Right renal cortex interstitium (tissue), 3 donors: ENCODE data around the gene UBA3. TPM values are rescaled to one million over a fixed set of nuclear protein-coding genes. Genes with fewer than 3 reads are reported as not detected.

Experiments
- DNase-seq, 3 donors: peaks; one replicate each; pipeline ENCODE4 v3.0.0-alpha.2; 2013; ENCODE audit warnings: low read depth in 3 of 3, low spot score in 2 of 3
- polyA plus RNA-seq, 3 donors: library from polyadenylated mRNA; unstranded; fragments of 120-200 nt; gene quantifications; one replicate each; pipeline ENCODE4 v1.2.1, GENCODE V29; 2013; ENCODE audit not compliant: insufficient read length in 3 of 3

Gene UBA3
- polyA plus RNA-seq, 3 donors: 71.4 to 77.5 (median 76.3) TPM

- no peak for DNase-seq
These were observed 651 bp downstream of the UBA3 start for GRCh38 chr3:69079269-69080159.

- no peak for DNase-seq
These were observed 7.2 kb downstream of the UBA3 start for GRCh38 chr3:69072928-69073327.

GRCh38 chr3:69066121-69066520 is 14.0 kb downstream of the UBA3 start:
- no peak for DNase-seq

GRCh38 chr3:69065318-69065964 is 14.7 kb downstream of the UBA3 start:
- no peak for DNase-seq

- no peak for DNase-seq
These were observed 16.5 kb downstream of the UBA3 start for GRCh38 chr3:69063636-69064035.

GRCh38 chr3:69059688-69060087 is 20.5 kb downstream of the UBA3 start:
- DNase-seq: no peak

GRCh38 chr3:69058947-69059224 is 21.3 kb downstream of the UBA3 start:
- DNase-seq: no peak

GRCh38 chr3:69058180-69058946 is 21.8 kb downstream of the UBA3 start:
- DNase-seq: no peak

- DNase-seq: no peak
These were observed 27.7 kb downstream of the UBA3 start for GRCh38 chr3:69052472-69052898.

GRCh38 chr3:69051756-69052471 is 28.3 kb downstream of the UBA3 start, which contains the start of gene TMF1:
Gene TMF1 (minus strand): TSS chr3:69052333. CDS start chr3:69052086, 247 bp downstream.
- peak; percentile 97 to 99 (median 98) for DNase-seq

- no peak for DNase-seq
These were observed 31.2 kb downstream of the UBA3 start for GRCh38 chr3:69048990-69049389.

- no peak for DNase-seq
These were observed 35.6 kb downstream of the UBA3 start for GRCh38 chr3:69044608-69045007.

- no peak for DNase-seq
These were observed 46.7 kb downstream of the UBA3 start for GRCh38 chr3:69033470-69033869.

GRCh38 chr3:69032737-69033136 is 47.4 kb downstream of the UBA3 start:
- no peak for DNase-seq

- no peak for DNase-seq
These were observed 48.0 kb downstream of the UBA3 start for GRCh38 chr3:69032142-69032541.

- DNase-seq: no peak
These were observed 48.5 kb downstream of the UBA3 start for GRCh38 chr3:69031635-69032034.

- no peak for DNase-seq
These were observed 59.3 kb downstream of the UBA3 start for GRCh38 chr3:69020857-69021256.

GRCh38 chr3:69020424-69020823 is 59.7 kb downstream of the UBA3 start:
- no peak for DNase-seq

- DNase-seq: no peak
These were observed 63.3 kb downstream of the UBA3 start for GRCh38 chr3:69016901-69017300.

GRCh38 chr3:69016102-69016501 is 64.1 kb downstream of the UBA3 start:
- DNase-seq: no peak
